Anterior cingulate cortex (tissue), 58 donors: ENCODE measurements around the gene DENND1A.
"Not testable (repeated sequence)": the region's sequence is repeated elsewhere in the genome, so short reads cannot be mapped to it uniquely, and the experiment has no call there.

ENCODE experiments used
- DNase-seq, 58 donors: peaks; one replicate each; lab custom pipeline; 2025; lab: John Stamatoyannopoulos, UW

DENND1A gene

DNA sequence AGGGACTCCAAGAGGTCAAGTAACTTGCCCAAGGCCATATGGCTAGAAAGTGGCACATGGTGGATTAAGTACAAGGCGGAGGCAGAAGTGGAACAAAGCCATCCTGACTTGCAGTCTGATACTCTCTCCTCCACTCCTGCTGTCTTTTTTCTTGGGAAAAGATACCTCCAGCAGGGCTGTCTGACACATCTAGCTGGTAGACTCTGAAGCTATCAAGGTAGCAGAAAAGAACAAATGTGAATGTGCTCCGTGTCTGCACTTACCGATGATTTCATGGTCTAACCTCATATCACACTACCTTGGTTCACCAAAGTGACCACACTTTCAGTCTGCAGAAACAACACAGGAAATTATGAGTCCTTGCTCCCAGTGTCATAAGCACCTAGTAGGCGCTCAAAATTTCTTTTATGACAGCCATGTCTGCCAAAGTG lies 289.1 kb downstream of the DENND1A start:
- DNase-seq: no peak

DNA sequence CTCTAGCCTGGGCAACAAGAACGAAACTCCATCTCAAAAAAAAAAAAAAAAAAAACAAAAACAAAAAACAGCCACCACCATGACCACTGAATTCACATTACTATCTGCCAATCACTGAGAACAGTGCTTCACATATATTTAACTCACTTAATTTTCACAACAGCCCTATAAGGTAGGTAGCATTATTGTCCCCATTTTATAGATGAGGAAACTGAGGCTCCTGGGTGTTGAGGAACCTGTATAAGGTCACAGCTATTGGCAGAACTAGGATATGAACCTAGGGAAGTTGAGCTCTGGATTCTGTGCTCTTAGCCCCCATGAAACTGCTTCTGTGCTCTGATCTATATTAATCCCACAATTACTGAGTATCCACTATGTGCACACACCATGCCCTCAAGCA lies 290.2 kb downstream of the DENND1A start:
- DNase-seq: no peak

DNA sequence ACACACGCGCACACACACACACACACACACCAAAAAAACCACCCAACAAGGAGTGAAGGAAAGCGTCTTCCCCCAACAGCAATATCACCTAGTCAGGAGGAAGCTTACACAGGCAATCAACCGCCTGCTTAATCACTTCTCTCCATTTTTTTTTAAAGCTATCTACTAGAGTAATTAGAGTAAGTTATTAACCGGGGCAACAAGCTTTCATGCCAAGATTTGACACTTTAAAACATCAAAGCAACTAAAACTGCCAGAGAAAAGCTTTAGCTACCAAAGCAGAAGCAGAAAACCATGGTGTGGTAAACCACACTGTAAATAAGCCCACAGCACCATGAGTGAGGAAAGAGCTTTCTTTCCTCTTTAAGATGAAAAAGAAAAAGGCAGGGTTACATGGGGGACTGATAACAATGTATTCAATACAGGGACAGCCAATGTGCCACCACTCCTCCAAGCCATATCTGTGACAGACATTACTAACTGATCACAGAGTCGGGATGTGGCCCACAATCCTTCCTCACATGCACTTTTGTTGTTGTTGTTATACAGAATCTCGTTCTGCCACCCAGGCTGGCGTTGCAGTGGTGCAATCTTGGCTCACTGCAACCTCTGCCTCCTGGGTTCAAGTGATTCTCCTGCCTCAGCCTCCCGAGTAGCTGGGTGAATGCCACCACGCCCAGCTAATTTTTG lies 291.8 kb downstream of the DENND1A start:
- no peak for DNase-seq

DNA sequence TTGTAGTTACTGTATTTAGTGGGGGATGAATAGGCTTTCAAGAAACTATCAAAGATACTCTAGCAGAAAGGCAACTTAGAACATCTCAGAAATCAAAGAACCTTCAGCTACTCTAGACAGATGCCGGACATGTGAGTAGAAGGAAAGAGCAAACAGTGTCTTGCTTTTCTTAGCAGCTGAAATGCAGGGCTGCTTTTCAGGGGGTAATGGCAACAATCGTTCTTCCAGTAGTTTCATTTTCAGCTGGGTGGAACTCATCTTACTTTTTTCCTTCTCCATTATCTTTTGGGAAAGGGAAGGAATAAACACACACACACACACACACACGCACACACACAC lies 292.4 kb downstream of the DENND1A start:
- DNase-seq: no peak

DNA sequence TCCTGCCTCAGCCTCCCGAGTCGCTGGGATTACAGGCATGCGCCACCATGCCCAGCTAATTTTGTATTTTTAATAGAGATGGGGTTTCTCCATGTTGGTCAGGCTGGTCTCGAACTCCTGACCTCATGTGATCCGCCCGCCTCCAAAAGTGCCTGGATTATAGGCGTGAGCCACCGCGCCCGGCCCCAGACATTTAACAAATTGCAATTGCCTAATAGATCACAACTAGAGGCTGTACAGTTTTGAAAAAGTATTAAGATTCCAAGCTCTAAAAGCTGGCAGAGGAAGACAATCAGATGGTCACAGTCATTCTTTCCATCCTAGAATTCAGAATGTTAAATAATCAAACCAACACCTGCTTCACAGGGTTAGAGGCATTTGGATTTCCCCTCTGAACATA lies 293.1 kb downstream of the DENND1A start:
- not testable (repeated sequence) for DNase-seq

DNA sequence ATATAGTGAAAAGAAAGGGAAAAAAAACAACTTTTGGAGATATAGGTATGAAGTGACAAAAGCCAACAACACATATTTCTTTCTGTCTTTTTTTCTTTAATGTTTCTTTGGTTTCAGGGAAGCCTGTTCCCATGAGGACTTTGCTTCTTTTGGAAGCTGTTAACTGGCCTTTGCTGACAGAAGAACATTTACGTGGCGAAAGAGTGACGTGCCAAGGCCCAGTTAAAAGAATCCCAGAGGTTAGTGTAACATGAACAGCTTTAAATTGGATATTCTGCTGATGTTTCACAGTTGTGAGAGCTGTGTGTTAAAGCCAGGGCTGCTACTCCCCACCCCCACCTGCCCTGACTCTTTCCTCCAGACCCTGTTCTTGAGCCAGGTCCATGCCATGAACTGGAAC lies 298.1 kb downstream of the DENND1A start:
- no peak for DNase-seq

DNA sequence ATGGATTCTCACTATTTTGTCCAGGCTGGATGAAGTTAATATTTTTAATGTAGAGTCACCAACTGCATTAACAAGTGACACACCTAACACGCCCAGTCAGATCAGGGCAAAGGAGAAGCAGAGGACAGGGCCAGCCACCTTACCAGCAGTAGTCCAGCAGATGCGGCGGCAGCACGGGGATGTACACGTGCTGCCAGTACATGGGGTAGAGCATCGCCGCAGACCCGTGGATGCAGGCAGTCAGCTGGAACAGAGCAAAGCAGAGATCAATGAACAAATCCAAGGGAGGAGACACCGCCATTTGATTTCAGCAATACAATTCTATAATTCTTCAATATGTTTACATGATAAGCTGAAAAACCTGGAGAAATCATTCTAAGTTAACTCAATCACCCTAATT lies 299.7 kb downstream of the DENND1A start:
- no peak for DNase-seq

DNA sequence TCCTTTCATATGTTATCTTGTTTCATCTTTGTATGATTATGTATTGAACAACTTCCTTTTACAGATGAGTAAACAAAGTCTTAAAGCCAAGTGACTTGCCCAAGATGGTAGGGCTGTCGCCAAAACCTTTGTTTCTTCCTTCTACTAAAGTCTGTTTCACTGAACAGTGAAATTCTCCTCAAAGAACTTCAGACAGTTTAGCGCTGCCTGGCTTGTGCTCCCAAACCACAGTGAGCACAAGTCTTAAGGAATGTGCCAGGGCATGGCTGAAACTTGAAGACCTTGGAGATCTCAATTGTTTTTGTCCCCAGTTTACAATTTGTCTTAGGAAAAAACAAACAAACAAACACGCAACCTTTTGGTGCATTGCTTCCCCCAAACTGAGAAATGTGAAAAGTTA lies 300.4 kb downstream of the DENND1A start:
- no peak for DNase-seq

DNA sequence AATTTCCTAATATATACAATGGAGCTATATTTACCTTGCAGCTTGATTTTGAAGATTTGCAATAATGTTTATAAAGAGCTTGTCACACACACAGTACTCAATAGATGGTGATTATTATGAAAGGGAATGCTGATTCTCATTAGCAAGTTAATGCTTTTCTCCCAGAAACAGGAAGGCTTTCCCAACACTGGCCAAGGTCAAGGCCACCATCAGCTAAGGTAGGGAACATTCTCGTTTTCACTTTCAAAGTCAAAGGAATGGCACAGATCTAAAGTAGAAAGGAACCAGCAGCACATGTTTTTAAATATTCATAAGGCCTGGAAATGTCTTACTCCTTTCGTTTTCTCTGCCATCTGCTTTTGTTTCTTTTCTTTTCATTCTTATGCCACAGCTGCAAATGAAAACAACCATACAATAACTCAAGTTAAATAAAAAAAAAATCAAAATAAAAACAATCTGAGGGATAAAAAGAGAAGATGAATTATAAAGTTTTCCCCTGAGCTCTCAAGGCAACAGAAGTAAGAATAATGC lies 307.1 kb downstream of the DENND1A start:
- DNase-seq: no peak

DNA sequence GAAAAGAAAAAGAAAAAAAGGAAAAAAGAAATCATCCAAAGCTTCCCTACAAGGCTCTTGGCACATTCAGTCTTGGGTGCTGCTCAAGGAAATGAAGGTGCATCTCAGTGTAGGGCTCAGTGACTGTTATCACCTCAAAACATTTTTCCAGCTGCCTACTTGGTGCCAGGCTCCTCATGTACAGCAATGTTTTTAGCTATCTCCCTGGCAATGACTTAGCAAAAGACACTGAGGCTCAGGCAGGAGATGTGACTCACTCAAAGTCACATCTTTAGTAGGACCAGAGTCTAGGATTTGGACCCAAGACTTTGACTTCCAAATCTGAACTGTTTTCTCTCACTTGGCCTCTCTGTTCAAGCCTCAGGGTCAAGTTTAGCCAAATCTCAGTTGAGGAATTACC lies 309.7 kb downstream of the DENND1A start:
- DNase-seq: no peak

DNA sequence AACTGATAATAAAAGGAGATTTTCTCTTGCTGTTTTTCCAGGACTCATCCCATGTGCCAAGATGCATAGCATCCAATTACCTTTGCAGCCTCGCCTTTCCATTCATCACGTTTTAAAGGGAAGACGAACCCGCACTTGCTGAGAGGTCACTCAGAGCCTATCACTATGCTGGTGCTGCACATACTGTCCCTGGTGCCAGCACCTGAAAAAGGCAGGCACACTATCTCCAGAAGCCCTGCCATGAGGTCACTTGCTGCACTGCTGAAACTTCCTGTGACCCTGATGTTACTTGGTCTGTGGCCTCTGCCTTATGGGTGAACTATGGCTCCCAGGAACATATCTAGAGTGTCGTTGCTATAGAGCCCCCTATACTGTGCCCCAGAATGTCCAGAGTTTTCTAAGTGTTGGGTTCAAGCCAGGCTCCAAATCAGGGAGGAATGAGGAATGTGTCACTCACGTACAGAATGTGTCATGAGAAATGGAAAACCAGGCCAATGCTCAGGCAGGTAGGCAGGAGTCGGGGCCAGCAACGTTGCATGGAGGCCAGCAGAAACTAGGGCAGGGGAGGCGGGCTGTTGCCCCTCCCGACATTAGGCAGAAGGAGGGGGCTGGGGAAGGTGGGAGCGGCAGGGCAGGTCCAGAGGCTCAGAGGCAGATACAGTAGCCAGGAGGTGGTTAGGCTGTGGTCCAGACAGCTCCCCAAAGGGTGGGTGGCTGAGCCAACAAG lies 311.8 kb downstream of the DENND1A start:
- no peak for DNase-seq

DNA sequence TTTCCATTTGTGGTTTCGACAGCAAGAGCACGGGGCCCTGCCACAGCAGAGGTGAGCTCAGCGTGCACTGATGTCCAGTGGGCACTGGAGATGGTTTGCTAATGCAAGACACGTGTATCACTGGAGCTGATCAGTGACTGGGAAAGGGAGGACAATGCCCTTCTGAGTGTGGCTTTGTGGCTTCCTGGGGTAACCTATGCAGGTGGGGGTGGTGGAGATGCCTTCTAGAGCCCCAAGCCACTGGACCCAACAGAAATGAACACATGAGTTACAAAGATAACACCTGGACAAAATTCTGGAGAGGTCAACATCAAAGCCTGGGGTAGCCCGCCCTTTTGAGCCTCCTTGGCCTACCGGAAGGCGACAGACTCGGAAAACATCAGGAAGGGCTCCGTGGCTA lies 312.6 kb downstream of the DENND1A start:
- DNase-seq: no peak

DNA sequence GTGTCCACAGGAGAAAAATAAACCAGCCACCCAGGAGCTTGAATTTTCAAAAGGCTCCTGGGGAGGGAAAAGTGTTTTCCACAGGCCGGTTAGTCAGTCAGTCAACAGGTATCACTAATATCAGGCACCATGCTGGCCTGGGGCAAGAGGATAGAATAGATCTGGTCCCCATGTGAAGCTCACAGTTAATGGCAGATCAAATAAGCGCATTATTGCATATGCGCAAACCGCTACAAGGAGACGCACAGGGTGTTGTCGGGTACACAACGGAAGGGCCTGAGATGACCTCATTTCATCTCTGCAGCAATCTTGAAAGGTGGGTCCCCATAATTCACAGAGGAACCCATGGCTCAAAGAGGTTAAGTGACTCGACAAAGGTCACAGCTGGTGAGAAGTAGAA lies 313.2 kb downstream of the DENND1A start:
- no peak for DNase-seq

DNA sequence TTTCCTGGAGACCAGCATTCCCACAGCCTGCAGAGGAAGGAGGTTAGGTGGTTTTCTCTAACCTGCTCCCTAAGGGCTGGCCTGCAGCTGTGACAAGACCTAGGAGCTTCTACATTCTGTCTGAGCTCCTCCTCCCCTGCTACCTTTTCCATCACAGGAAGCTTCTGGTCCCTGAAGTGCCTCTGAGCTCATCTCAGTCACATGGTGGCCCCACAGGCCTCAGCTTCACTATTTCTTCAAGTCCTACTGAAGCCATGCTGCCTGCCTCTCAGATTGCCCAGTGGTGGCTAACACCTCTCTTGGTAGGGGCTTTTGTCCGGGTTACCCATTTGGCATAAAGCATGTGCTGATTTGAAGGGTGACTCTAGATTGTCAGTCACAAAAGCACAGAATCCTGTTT lies 314.5 kb downstream of the DENND1A start:
- DNase-seq: no peak

DNA sequence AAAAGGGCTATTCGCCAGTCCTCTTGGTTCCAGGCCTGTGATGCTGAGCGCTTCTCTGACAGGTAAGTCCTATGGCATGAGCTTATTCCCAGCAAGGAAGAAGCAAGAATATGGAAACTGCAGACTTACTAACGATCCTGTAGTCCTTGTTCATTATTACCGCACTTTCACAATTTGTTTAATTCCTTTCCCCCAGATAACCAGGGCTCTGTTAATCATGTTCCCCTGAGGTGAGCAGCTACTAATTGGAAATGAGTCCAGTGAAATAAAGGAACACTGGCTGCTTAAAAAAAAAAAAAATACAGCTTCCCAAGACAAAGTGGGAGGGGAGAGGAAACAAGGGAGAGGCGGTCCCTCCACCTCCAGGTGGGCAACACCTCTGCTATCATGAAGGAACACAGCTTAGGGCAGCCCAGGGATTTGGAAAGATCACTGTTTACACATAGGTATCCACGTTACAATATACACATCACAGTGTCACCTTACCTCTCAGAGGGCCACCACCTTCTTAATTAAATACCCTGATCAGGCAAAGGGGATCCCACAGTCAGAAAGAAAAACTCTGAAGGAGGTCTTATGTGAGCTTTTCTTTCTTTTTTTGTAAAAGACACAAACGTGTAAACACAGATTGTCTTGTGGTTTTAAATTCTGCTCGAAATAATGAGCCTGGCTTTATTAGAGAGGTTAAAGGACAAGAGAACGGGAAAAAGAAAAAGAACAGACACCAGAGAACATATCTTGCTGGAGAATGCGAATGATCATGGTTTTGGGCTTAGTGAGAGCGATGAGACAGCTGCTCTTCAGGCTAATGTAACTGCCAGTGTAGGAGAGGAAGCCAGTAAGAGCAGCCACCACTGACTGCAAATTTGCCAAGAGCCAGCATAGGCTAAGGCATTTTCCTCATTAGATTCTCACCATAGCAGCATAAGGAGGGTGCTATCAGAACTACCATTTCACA lies 315.3 kb downstream of the DENND1A start:
- DNase-seq: no peak

DNA sequence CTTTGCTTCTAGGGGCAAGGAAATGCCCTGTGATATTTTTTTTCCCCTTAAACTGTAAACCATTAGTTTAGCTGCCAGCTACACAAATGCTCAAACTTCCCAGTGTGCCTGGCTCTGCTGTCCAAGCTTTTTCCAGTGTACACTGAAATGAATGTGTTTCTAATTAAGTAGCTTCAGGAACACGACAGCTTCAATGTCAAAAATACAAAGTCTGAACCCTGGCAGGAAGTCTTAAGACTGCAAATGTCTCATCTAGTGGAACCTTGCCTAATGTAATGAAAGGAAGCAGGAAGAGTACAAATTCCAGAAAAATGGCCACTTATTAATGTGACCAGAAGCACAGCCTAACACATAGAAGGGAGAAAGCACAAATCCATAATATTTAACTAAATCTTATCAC lies 318.7 kb downstream of the DENND1A start:
- peak in 3 of 58 donors; percentile 2 to 10 (median 6) for DNase-seq

DNA sequence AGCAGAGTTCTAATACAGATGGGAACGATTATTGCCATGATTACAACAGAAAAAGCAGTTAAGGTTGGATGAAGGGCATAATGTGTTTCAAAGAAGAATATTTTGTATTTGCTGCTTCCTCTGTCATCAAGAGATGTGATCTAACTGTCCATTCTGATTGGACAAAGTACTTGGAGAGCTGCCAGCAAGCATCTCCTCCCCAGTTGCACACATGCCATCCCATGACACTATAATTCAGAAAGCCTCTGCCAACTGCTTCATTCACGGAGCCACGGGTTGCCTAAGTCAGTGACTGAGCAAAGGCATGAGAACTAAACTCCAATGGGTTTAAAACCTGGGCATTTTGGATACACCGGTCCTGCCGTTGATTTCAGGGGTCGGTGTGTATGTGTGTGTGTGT lies 320.1 kb downstream of the DENND1A start:
- DNase-seq: peak in 1 of 58 donors; percentile 28

DNA sequence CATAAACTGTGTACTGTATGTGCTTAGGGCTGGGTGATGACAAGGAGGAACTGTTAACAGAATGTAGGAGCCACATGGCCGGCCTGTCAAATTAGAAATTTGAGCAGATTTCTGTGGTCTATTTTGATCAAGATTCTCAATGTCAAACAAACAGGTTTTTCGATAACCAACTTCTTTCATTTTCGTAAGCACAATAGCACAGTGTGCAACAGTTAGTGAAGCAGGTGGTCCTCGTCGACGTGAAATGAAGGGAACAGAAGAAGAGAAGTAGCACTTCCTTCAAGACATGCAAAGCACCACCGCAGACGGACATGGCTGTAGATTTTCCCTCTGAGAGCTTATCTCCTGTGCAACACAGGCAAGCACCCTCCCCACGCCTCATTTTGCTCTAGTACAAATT lies 321.8 kb downstream of the DENND1A start:
- no peak for DNase-seq

DNA sequence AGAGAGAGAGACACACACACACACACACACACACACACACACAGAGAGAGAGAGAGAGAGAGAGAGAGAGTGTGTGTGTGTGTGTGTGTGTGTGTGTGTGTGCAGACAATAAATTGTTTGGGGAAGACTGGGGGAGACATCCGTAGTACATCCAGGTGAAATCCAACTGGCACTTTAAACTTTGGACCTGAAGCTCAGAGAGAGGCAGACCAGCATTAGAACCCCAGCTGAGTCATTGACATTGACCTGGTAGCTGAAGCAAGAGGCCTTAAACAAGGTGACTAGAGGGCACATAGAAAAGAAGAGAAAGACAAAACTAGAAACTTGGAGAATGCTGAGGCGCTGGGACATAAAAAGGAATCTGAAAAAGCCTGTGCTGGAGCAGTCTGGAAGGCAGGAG lies 322.4 kb downstream of the DENND1A start:
- no peak for DNase-seq

DNA sequence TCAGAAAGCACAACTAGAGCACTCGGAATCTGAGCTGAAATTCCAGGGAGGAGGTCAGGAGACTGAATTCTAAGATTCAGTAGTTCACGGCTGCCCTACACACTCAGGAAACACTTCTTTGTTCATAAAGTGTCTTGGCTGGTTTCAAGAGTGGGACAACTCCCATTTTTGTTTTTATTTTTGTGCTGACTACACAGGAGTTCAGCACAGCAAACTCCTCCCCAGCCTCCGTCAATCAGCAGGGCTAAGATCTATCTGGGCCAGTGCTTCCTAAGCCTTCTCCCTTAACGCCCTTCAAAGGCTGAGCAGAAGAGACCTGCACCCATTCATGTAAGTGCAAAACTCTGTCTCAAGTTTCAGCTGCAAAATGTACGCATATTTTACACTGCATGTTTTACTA lies 323.8 kb downstream of the DENND1A start:
- DNase-seq: no peak

DNA sequence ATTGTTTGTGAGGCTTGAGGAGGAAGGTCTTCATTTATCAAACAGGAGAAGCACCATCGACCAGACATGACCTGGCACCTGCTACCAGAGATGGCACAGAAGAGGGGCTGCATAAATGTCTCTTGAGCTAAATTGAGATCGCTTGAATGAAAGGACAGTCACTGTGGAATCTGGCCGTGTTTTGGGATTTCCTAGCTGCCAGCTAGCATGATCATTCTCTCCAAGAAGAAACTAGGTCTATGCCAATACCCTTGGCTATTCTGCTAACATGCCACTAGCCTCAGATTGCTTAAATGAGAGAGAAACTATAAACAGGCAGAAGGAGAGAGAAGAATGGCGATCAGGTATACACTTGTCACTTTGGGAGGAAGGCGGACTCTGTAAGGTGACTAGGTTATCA lies 324.6 kb downstream of the DENND1A start:
- DNase-seq: no peak
